LNCAP (cell line): Measurements from ENCODE around the gene CACNG4.

Experiments used
- TF ChIP-seq, protein P1 (sequence below): fragments of 450-650 bp; IDR thresholded peaks from 2 replicates; pipeline ENCODE4 v1.5.1; 2017; ENCODE audit warnings: mild to moderate bottlenecking

The CACNG4 gene

DNA sequence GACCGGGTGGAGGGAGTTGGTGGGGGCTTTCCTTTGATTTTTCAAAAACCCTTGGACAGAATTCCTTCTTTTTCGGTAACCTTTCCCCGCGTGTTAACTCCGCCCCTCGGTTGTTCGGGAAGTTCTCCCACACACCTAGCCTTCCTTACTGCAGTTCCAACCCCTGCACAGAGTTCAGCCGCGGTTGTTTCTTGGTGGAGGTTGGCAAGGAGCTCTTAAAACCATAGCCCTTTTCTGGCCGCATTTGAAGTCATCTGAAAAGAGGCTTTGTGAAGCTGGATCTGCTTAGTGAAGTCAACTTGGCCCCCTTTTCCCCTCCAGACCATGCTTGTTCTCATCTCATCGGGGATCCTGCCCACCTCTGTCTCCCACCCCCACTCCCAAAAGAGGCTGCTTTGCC lies 1.8 kb downstream of the CACNG4 start:
- TF ChIP-seq, protein P1, sequence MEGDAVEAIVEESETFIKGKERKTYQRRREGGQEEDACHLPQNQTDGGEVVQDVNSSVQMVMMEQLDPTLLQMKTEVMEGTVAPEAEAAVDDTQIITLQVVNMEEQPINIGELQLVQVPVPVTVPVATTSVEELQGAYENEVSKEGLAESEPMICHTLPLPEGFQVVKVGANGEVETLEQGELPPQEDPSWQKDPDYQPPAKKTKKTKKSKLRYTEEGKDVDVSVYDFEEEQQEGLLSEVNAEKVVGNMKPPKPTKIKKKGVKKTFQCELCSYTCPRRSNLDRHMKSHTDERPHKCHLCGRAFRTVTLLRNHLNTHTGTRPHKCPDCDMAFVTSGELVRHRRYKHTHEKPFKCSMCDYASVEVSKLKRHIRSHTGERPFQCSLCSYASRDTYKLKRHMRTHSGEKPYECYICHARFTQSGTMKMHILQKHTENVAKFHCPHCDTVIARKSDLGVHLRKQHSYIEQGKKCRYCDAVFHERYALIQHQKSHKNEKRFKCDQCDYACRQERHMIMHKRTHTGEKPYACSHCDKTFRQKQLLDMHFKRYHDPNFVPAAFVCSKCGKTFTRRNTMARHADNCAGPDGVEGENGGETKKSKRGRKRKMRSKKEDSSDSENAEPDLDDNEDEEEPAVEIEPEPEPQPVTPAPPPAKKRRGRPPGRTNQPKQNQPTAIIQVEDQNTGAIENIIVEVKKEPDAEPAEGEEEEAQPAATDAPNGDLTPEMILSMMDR, result no peak

GRCh38 chr17:66966704-66967418 lies 2.4 kb downstream of the CACNG4 start:
- TF ChIP-seq, protein P1, result no peak

DNA sequence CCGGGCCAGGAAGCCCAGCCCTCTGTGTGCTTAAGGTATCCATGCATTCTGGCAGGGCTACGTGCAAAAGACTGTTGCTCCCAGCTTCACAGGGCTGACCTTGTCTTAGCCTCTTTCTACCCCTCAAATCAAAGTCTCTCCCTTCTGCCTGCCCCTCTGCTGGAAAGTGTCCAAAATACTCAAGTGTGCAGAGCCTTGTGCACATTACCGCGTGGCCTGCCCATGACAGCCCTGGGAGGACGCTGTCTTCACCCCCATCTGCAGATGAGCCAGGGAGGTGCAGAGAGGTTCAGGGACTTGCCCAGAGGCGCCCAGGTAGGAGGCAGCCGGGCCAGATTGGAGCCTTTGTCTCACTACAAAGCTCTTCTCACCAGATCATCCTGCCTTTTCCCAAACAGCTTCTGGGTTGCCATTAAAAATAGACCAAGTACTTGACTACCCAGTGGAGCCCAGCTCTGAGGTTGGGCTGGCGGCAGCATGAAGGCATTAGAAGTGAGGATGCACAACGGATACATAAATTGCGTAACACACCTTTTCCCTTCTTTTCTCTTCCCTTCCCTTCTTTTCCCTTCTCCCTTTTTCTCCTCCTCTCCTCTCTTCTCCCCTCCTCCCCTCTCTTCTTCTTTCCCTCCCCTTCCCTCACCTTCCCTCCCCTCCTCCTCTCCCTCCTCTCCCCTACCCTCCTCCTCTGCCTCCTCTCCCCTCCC lies 3.5 kb downstream of the CACNG4 start:
- TF ChIP-seq, protein P1, result no peak

DNA sequence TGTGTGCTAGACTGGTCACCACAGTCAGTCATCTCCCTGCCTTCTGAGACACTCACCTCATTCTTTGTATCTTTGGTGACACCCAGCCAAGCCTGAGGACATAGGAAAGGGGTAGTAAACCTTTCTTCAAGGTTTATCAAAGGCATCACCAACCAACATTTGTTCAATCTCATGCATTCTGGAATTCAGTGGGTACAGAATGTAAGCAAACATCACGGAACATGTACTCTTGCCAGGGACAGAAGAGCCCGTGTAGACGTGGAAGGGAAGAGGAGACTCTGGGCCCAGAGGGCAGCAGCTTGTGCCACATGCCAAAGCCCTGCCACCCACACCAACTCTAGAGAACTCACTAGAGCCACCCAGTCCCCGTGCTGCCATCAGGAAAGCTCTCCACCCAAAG lies 4.4 kb downstream of the CACNG4 start:
- TF ChIP-seq, protein P1, result no peak

- TF ChIP-seq, protein P1, result no peak
Measured at GRCh38 chr17:66970140-66970539, 5.6 kb downstream of the CACNG4 start.

DNA sequence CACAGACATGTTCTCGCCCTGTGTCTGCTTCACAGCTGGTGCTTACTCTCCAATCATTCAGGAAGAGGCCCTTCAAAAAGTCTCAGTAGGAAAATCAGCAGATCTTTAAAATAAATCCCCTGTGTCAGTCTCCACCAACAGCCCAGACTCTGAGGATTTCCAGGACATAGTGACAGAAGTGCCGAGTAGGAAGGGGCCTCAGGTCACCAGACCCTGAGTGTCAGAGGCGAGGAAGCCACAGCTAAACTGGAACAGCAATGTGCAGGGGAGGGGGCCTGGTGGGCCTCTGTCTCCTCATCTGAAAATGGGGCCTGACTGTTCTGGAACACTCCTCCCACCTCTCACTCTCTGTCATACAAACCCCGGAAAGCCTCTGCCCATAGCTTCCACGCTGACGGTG lies 6.3 kb downstream of the CACNG4 start:
- TF ChIP-seq, protein P1, result no peak

DNA sequence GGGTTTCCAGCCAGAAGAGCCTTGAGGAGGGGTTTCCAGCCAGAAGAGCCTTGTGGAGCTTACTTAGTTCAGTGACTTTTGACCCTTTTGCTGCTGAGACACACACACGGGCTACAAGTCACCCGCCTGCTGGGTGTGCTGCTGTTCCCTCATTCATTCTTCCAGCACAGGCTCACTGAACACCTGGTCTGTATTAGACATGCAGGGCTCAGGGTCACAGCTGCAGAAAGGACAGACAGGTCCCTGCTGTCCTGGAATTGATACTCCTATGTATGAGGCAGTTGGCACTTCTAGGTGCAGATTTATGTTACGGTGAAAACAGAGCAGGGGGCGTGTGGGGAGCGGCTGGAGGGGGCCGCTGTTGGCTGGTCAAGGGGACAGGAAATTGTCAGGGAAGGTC lies 6.8 kb downstream of the CACNG4 start:
- TF ChIP-seq, protein P1, result no peak
